Body of pancreas (tissue), 4 donors: Measurements from ENCODE around the gene SH3PXD2A.

ENCODE experiments used
- CTCF ChIP-seq, 7 experiments: fragments of 450-650 bp in 4 of 7; fragments of 200-600 bp in 3 of 7; sonication (generic) in 3 of 7; IDR thresholded peaks; one replicate each; pipeline ENCODE4 v1.5.1; 2016 to 2019; ENCODE audit warnings: antibody characterized with exemption in 7 of 7
- POLR2A ChIP-seq, 3 donors: fragments of 450-650 bp; IDR thresholded peaks; one replicate each; pipeline ENCODE4 v1.6.1; 2016; ENCODE audit warnings: antibody characterized with exemption in 3 of 3, mild to moderate bottlenecking in 2 of 3

GRCh38 chr10:103727991-103728689 lies 127.2 kb downstream of the SH3PXD2A start:
- no peak for TF ChIP-seq CTCF (IDR thresholded peaks at IDR 0.05)
- no peak for TF ChIP-seq POLR2A (IDR thresholded peaks at IDR 0.05)
